Neural crest cell (in vitro differentiated cells): ENCODE results near the gene BIRC3. TPM values are rescaled to one million over a fixed set of nuclear protein-coding genes. Genes with fewer than 3 reads are reported as not detected.

Source experiments
- DNase-seq: peaks from one replicate; pipeline ENCODE4 v3.0.0; 2021; ENCODE audit warnings: low read depth, mixed read lengths, low spot score
- H3K27ac Mint-ChIP-seq: one replicate; pipeline ENCODE4 v1.8.0; 2021; ENCODE audit warnings: mild to moderate bottlenecking, mixed read lengths; ENCODE audit not compliant: unreplicated experiment
- H3K27me3 Mint-ChIP-seq: 2 replicates; pipeline ENCODE4 v1.8.0; 2021; ENCODE audit warnings: low read depth, mild to moderate bottlenecking, mixed read lengths
- H3K36me3 Mint-ChIP-seq: 2 replicates; pipeline ENCODE4 v1.8.0; 2021; ENCODE audit warnings: low read depth, mild to moderate bottlenecking, mixed read lengths
- H3K4me1 Mint-ChIP-seq: 2 replicates; pipeline ENCODE4 v1.8.0; 2021; ENCODE audit warnings: mixed read lengths
- H3K4me3 Mint-ChIP-seq: one replicate; pipeline ENCODE4 v1.8.0; 2021; ENCODE audit warnings: mild to moderate bottlenecking, mixed read lengths
- H3K9me3 Mint-ChIP-seq: 2 replicates; pipeline ENCODE4 v1.8.0; 2021; ENCODE audit warnings: mixed read lengths
- total RNA-seq: library from RNA; stranded (reverse); gene quantifications from 2 replicates; pipeline ENCODE4 v1.2.1, GENCODE V29; 2021
- TF ChIP-seq, protein P1 (sequence below): fragments of 200-600 bp; sonication (generic); conservative IDR thresholded peaks from 2 replicates; pipeline ENCODE4 v1.5.0; 2021; ENCODE audit warnings: antibody characterized with exemption, mild to moderate bottlenecking

The BIRC3 gene
- total RNA-seq, 1 donor from 2014 or later: 0.33 TPM

- Mint-ChIP-seq H3K36me3 (no peaks in the 10 kb centered on the region), H3K4me1 (peaks cover 17% of the 10 kb centered on the region), H3K4me3 (no peak overlapping the region), H3K27me3 (peaks cover 42% of the 10 kb centered on the region), H3K9me3 (peaks cover 4% of the 10 kb centered on the region), H3K27ac (no peak overlapping the region)
- TF ChIP-seq, protein P1, sequence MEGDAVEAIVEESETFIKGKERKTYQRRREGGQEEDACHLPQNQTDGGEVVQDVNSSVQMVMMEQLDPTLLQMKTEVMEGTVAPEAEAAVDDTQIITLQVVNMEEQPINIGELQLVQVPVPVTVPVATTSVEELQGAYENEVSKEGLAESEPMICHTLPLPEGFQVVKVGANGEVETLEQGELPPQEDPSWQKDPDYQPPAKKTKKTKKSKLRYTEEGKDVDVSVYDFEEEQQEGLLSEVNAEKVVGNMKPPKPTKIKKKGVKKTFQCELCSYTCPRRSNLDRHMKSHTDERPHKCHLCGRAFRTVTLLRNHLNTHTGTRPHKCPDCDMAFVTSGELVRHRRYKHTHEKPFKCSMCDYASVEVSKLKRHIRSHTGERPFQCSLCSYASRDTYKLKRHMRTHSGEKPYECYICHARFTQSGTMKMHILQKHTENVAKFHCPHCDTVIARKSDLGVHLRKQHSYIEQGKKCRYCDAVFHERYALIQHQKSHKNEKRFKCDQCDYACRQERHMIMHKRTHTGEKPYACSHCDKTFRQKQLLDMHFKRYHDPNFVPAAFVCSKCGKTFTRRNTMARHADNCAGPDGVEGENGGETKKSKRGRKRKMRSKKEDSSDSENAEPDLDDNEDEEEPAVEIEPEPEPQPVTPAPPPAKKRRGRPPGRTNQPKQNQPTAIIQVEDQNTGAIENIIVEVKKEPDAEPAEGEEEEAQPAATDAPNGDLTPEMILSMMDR: no peak
- no peak for DNase-seq
Measured at GRCh38 chr11:102272047-102272824, 45.0 kb upstream of the BIRC3 start.

GRCh38 chr11:102274628-102275027 is 42.7 kb upstream of the BIRC3 start:
- no peak for DNase-seq
- peaks cover 19% of the 10 kb centered on the region for H3K27me3 Mint-ChIP-seq
- H3K9me3 Mint-ChIP-seq: peaks cover 4% of the 10 kb centered on the region
- H3K4me3 Mint-ChIP-seq: no peak overlapping the region
- TF ChIP-seq, protein P1: no peak
- H3K27ac Mint-ChIP-seq: no peak overlapping the region
- H3K36me3 Mint-ChIP-seq: no peaks in the 10 kb centered on the region
- H3K4me1 Mint-ChIP-seq: peaks cover 3% of the 10 kb centered on the region

DNA sequence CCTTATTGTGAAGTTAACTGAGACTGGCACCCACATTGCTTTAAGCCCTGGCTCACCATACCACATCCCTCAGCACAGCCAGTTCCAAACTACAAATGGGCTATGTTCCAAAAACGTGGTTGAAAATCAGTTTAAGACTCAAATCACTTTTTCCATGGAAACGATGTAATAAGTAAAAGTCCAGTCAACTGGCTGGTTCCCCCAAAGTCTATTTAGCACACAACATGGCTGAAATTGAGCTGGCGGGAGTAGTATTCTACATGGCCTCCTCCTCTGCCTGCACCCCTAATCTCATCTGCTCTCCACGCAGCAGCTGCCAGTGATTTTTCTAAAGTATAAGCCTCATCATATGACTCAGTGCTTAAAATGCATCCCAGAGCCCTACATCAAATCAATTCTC is 40.9 kb upstream of the BIRC3 start:
- Mint-ChIP-seq H3K4me1 (peaks cover 14% of the 10 kb centered on the region), H3K27me3 (peaks cover 8% of the 10 kb centered on the region), H3K9me3 (peaks cover 4% of the 10 kb centered on the region), H3K27ac (no peak overlapping the region), H3K4me3 (no peak overlapping the region), H3K36me3 (no peaks in the 10 kb centered on the region)
- no peak for DNase-seq
- TF ChIP-seq, protein P1: no peak

DNA sequence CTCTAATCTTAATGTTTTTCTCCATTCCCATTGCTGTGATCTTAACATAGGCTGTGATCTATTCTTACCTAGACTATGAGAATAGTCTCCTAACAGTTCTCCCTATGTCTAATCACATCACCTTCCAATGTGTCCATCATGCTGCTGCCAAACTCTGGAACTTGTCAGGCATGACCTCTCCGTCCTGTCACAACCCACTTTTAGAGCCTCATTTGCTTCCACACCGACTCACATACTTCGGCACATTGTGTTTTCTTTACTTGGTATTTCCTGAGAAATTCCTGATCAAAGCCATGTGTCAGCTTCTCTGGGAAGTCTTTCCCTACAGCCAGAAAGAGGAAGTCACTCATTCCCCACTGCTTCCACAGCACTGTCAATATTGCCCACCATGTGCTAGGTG is 40.5 kb upstream of the BIRC3 start:
- DNase-seq: no peak
- H3K4me3 Mint-ChIP-seq: no peak overlapping the region
- TF ChIP-seq, protein P1: no peak
- no peak overlapping the region for H3K27ac Mint-ChIP-seq
- peaks cover 4% of the 10 kb centered on the region for H3K9me3 Mint-ChIP-seq
- peaks cover 4% of the 10 kb centered on the region for H3K27me3 Mint-ChIP-seq
- H3K36me3 Mint-ChIP-seq: no peaks in the 10 kb centered on the region
- H3K4me1 Mint-ChIP-seq: peaks cover 14% of the 10 kb centered on the region

DNA sequence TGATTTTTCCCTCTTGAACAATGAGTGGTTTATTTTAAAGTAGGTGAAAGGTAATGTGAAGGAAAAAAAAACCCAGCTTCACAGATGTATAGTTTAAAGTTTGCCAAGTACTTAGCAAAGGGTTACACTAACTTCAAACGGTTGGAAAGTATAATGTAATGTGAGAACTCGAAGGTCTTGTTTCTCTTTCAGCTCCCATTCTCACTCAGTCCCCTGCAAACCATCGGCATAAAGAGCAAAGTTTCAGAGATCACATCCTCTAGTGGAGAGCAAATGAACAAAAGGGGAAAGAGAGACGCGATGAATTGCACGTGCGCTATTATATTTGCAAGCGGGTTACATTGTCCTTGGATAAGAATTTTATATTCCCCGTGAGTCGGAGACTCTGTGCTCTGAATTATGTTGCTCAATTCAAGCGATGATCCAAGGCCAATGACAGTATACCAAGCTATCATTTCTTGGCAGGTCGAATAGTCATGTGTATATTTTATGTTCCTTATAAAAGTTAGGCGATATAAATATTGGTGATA is 37.6 kb upstream of the BIRC3 start:
- no peak for DNase-seq
- Mint-ChIP-seq H3K4me3 (no peak overlapping the region), H3K9me3 (no peaks in the 10 kb centered on the region), H3K36me3 (no peaks in the 10 kb centered on the region), H3K4me1 (peaks cover 14% of the 10 kb centered on the region), H3K27me3 (no peaks in the 10 kb centered on the region), H3K27ac (no peak overlapping the region)
- TF ChIP-seq, protein P1: peak; percentile 38
